ENCODE data around the gene TBK1. TPM values are rescaled to one million over a fixed set of nuclear protein-coding genes. Genes with fewer than 3 reads are reported as not detected.
"Not testable (repeated sequence)": the region's sequence is repeated elsewhere in the genome, so short reads cannot be mapped to it uniquely, and the experiment has no call there.

Gene TBK1
- polyA plus RNA-seq, 2 of the 4 experiments (the other 2 are of a cell fraction), result 29.3 to 52.5 TPM

- TF ChIP-seq RNF2 (IDR thresholded peaks at IDR 0.05; ENCODE audit: borderline replicate concordance, low read depth) (no peak), SMC3 (IDR thresholded peaks at IDR 0.05) (no peak), ESRRA (IDR thresholded peaks at IDR 0.05; ENCODE audit: borderline replicate concordance, low read length) (no peak), GATA3 (IDR thresholded peaks at IDR 0.05; ENCODE audit: borderline replicate concordance) (no peak), CEBPB (IDR thresholded peaks at IDR 0.05) (no peak), POLR2AphosphoS2 (conservative IDR thresholded peaks at IDR 0.05; ENCODE audit: low read length) (no peak)
Measured at GRCh38 chr12:64522807-64523206, 70.9 kb downstream of the TBK1 start (continued).

GRCh38 chr12:64523565-64524444 is 71.9 kb downstream of the TBK1 start:
- DNase-seq (ENCODE audit: low read depth in 1 of 2, low spot score in 1 of 2) (peak in 1 of 2 experiments; percentile 28), ATAC-seq (peak in 1 of 2 experiments; percentile 54; a peak in 2 of 6 replicates)
- POLR2A ChIA-PET, H3K27ac ChIP-seq, FAIRE-seq, H3K9me3 ChIP-seq, H3K4me2 ChIP-seq, H3K4me3 ChIP-seq, H3K4me1 ChIP-seq: not testable (repeated sequence)
- 72% methylated on average over 11 of the region's 11 CpGs for WGBS (ENCODE audit: missing lambda C conversion rate)
- CTCF ChIA-PET, result interaction anchor here (0.7 to 8.9 kb wide), 9 partner anchors 10 to 220 kb away, joined by 3 to 50 read pairs (median 3); no protein-coding TSS in a partner anchor
- TF ChIP-seq ZC3H11A (IDR thresholded peaks at IDR 0.05), result peak; percentile 88

- ATAC-seq (no peak), DNase-seq (ENCODE audit: low read depth in 1 of 2, low spot score in 1 of 2) (no peak), FAIRE-seq (no peak)
- Histone ChIP-seq H3K4me3 (no peak overlapping the region), H3K9me3 (no peaks in the 10 kb centered on the region), H3K4me1 (peaks cover 8% of the 10 kb centered on the region; the same call in 1 of the 3 replicates), H3K4me2 (no peak overlapping the region), H3K27ac (no peak overlapping the region)
- POLR2A ChIA-PET, result no interaction called here
- CTCF ChIA-PET, result interaction anchor here (0.6 to 8.9 kb wide), 3 partner anchors 12 to 52 kb away, joined by 3 to 50 read pairs (median 3); no protein-coding TSS in a partner anchor
- WGBS (ENCODE audit: missing lambda C conversion rate), result 81% methylated on average over 11 of the region's 11 CpGs
- TF ChIP-seq CEBPB (IDR thresholded peaks at IDR 0.05) (no peak), ATOH8 (CRISPR knock-in tag; IDR thresholded peaks at IDR 0.05; ENCODE audit: low read depth) (no peak), CHD4 (IDR thresholded peaks at IDR 0.05; ENCODE audit: borderline replicate concordance) (no peak), HEYL (CRISPR knock-in tag; IDR thresholded peaks at IDR 0.05) (no peak), CTCF (IDR thresholded peaks at IDR 0.05) (no peak), RARB (CRISPR knock-in tag; IDR thresholded peaks at IDR 0.05) (no peak), ZC3H11A (IDR thresholded peaks at IDR 0.05) (no peak), NPAS2 (CRISPR knock-in tag; IDR thresholded peaks at IDR 0.05; ENCODE audit: borderline replicate concordance) (no peak), KDM5A (IDR thresholded peaks at IDR 0.05) (no peak), FOSB (CRISPR knock-in tag; IDR thresholded peaks at IDR 0.05) (no peak), SMC3 (IDR thresholded peaks at IDR 0.05) (no peak), MYC (IDR thresholded peaks at IDR 0.05; ENCODE audit: borderline replicate concordance, low read length) (no peak), FOXS1 (CRISPR knock-in tag; IDR thresholded peaks at IDR 0.05) (no peak), BCL3 (IDR thresholded peaks at IDR 0.05) (no peak), HOXB5 (CRISPR knock-in tag; IDR thresholded peaks at IDR 0.05) (no peak)
Measured at GRCh38 chr12:64525461-64526160, 73.7 kb downstream of the TBK1 start.
